HG03442 (cell line): Measurements from ENCODE around the gene BMP8B.
"Not testable (repeated sequence)": the region's sequence is repeated elsewhere in the genome, so short reads cannot be mapped to it uniquely, and the experiment has no call there.

Source experiments
- ATAC-seq: cut with Tn5 transposase; IDR thresholded peaks from one replicate; pipeline ENCODE4 v1.9.1; 2021; ENCODE audit warnings: mild to moderate bottlenecking, moderate library complexity; ENCODE audit not compliant: unreplicated experiment

BMP8B gene

GRCh38 chr1:39779821-39780220 is 8.8 kb downstream of the BMP8B start:
- no peak for ATAC-seq

- ATAC-seq, result no peak
Observed at GRCh38 chr1:39779137-39779536, 9.5 kb downstream of the BMP8B start.

GRCh38 chr1:39778463-39779099 is 10.1 kb downstream of the BMP8B start:
- not testable (repeated sequence) for ATAC-seq

- not testable (repeated sequence) for ATAC-seq
Observed at GRCh38 chr1:39777896-39778295, 10.8 kb downstream of the BMP8B start.

- ATAC-seq, result no peak
Observed at GRCh38 chr1:39777306-39777705, 11.4 kb downstream of the BMP8B start.

- ATAC-seq, result no peak
Observed at GRCh38 chr1:39776886-39777285, 11.8 kb downstream of the BMP8B start.

GRCh38 chr1:39776400-39776713 is 12.3 kb downstream of the BMP8B start:
- ATAC-seq, result no peak

GRCh38 chr1:39775676-39776399 is 12.8 kb downstream of the BMP8B start:
- ATAC-seq, result not testable (repeated sequence)

- ATAC-seq, result not testable (repeated sequence)
Observed at GRCh38 chr1:39775141-39775540, 13.5 kb downstream of the BMP8B start.

- not testable (repeated sequence) for ATAC-seq
Observed at GRCh38 chr1:39773369-39773979, 15.2 kb downstream of the BMP8B start.

GRCh38 chr1:39771022-39771532 is 17.6 kb downstream of the BMP8B start, which contains the start of gene OXCT2:
TSS of gene OXCT2 (minus strand) at chr1:39771348. CDS start at chr1:39771255, 93 bp downstream.
- ATAC-seq, result not testable (repeated sequence)

GRCh38 chr1:39770100-39771021 is 18.3 kb downstream of the BMP8B start:
- not testable (repeated sequence) for ATAC-seq

- ATAC-seq, result not testable (repeated sequence)
Observed at GRCh38 chr1:39769502-39769901, 19.2 kb downstream of the BMP8B start.

- ATAC-seq, result not testable (repeated sequence)
Observed at GRCh38 chr1:39766466-39766865, 22.2 kb downstream of the BMP8B start.

- not testable (repeated sequence) for ATAC-seq
Observed at GRCh38 chr1:39764512-39764911, 24.2 kb downstream of the BMP8B start.

GRCh38 chr1:39763619-39764374 is 24.9 kb downstream of the BMP8B start:
- not testable (repeated sequence) for ATAC-seq

GRCh38 chr1:39762550-39763540 is 25.8 kb downstream of the BMP8B start:
- ATAC-seq, result no peak

- no peak for ATAC-seq
Observed at GRCh38 chr1:39761557-39762260, 27.0 kb downstream of the BMP8B start.
